Middle frontal gyrus (tissue), 1 donor: Measurements from ENCODE around the gene SOCS1.

Experiments
- DNase-seq: peaks from one replicate; pipeline ENCODE4 v3.0.0-alpha.2; 2015; ENCODE audit warnings: low spot score; ENCODE audit errors: extremely low spot score

SOCS1 gene

GRCh38 chr16:11285842-11286241, 29.8 kb upstream of the SOCS1 start:
- DNase-seq: no peak

- DNase-seq: no peak
These were observed 27.8 kb upstream of the SOCS1 start for GRCh38 chr16:11283820-11284248.

DNA sequence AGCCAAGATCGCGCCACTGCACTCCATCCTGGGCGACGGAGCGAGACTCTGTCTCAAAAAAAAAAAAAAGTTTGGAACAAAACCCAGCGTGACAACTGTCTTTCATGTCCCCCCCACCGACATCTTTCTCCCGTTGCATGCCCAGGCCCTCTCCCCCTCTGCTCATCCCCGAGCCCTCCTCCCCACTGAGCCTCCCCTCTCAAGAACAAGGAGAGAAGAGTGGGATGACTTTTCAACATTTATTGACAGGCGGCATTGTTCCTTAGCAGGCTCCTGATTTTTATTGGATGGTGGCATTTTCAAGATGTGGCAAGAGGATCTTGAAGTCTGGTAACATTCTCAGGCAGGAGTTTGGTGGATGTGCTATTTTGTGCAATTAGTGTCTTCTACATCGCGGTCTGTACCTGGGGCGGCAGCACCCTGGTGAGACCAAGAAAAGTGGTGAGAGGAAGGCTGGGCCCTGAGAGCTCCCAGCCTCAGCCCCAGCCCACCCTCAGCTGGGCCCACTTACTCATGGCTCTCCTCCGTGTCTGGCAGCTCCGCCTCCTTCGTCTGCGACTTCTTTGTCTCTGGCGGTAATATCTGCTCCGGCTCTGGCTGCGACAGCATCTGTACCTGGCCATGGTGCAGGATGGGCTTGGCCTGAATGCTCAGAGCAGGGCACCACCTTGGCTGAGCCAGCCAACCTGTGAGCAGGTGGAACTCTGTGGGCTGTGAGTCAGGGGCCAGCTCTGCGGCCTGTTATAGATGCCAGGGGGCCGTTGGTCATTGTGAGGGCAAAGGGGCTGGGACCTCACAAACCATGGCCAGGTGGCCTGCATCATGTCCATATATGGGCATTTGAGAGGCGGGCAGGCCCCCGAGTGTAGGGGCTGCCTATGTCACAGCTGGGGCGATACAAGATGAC, 24.9 kb upstream of the SOCS1 start, which contains the start of gene PRM1:
PRM1 (minus strand) TSS at position 715 of the 907 bp plus-strand sequence; CDS start at position 623, 92 bp downstream.
- DNase-seq: no peak

DNA sequence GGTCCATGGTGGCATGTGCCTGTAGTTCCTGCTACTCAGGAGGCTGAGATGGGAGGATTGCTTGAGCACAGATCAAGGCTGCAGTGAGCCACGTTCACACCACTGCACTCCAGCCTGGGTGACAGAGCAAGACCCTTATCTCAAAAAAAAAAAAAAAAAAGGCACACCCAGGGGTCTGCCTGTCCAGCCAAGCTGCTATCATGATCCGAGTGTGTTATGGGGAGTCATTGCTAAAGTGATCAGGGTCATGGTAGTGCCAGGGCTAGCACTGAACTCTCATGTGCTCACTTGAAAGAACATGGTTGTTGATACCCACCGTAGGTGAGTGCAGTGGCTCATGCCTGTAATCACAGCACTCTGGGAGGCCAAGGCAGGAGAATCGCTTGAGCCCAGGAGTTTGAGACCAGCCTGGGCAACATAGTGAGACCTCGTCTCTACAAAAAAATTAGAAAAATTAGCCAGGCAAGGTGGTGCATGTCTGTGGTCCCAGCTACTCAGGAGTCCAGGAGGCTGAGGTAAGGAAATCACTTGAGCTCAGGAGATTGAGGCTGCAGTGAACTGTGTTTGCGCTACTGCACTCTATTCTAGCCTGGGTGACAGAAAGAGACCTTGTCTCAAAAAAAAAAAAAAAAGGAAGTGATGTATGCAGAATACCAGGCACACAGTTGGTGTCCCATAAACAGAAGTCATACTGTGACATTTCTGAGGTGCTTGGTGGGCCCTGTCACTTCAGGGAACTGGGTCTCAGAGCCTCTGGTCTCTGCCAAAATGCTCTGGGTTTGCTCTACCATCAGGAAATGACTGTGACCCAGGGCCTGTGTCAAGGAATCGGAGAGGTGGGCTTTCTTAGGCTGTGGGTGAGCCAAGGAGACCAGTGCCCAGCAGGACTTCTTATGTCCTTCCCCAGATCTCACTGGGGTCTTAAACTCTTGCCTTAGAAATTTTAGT, 23.0 kb upstream of the SOCS1 start:
- no peak for DNase-seq

DNA sequence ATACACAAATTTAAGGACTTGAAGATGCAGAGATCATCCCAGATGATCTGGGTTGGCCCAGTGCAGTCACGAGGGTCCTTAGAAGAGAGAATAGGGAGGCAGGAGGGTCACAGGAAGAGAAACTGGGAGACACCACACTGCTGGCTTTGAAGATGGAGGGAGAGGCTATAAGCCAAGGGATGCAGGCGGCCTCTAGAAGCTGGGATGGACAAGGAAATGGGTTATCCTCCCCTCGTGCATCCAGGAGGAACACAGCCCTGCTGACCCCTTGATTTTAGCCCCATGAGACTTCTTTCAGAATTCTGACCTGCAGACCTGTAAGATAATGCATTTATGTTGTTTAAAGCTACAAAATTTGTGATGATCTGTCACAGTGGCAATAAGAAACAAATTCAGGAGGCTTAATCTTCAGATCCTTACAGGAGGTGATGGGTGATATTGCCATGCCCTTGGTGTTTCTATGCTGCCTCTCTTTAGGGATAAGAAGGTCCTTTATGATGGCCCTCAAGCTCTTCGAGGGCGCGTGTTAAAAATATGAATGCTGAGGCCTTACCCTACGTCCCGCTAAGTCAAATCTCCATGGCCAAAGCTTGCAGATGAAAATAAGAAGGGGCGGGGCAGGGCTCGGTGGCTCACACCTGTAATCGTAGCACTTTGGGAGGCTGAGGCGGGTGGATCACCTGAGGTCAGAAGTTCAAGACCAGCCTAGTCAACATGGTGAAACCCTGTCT, 21.8 kb upstream of the SOCS1 start:
- DNase-seq: no peak

DNA sequence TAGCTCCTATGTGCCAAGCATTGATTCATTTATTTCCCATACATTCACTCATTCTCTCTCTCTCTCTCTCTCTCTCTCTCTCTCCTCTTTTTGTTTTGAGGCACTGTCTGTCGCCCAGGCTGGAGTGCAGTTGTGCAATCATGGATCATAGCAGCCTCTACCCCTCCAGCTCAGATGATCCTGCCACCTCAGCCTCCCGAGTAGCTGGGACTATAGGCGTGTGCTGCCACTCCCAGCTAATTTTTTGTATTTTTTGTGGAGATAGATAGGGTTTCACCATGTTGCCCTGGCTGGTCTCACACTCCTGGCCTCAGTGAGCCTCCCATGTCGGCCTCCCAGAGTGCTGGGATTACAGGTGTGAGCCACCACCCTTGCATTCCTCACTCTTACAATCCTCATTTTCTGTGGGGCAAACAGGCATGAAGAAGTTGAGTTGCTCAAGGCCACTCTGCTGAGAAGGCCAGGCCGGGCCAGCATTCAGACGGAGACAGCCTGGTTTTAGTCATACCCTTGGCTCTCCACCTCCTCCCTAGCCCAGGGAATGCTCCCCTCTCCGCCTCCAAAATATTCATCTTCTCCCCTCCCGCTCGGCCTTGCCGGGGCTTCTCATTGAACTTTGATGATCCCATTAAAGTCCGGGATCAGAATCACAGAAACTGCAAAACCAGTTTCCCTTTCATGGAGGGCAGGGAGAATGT, 21.0 kb upstream of the SOCS1 start:
- DNase-seq: no peak

DNA sequence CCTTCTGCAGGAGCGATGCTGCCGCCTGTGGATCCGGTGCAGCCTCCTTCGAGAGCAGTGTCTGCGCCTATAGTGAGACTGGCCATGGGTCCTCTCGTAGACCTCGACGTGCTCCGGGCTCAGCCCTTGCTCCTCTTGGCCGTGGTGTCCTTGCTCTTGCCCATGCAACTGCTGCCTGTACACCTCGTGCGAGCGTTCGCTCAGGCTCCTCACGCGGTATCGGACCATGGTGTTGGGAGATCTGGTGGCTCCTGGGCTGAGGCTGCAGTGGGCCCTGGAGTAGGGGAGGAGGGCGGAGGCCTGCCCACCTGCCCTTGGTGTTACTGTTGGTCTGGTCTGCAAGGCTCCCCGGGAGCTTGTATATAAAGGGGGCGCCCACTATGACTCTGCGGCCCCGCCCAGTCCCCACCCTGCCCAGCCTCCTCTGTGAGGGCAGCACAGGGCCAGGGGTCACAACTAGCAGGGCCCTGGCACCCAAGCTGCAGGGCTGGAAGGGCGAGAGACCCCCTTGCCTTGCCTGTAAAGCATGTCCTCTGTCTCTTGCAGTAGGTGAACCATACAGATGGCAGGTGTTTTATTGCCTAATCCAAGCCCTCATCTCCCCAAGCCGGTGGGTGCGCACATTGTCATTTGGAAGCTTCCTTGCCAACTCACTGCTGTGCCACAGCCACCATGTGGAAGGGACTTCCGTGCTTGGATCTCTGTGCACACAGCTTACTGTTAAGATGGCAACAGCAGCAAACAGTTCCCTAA, 20.3 kb upstream of the SOCS1 start, which contains the start of gene PRM2:
PRM2 (minus strand) TSS at position 338 of the 753 bp plus-strand sequence; CDS start at position 228, 110 bp downstream.
- no peak for DNase-seq

DNA sequence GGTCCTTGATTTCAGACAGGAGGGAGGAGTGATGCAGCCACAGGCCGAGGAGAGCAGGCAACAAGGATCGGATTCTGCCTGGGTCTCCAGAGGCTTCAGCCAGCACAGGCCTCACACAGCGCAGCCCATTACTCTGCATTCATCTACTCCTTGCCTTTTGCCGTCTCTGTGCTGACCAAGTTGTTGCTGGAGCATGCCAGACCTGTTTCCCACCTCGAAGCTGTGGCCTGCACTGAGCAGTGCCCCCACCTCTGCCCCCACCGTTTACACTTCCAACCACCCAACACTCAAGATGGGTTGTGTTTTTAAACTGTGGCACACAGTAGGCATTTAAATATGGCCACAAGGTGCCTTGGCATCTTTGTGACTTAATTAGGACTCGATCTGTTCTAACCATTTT, 19.0 kb upstream of the SOCS1 start:
- no peak for DNase-seq

DNA sequence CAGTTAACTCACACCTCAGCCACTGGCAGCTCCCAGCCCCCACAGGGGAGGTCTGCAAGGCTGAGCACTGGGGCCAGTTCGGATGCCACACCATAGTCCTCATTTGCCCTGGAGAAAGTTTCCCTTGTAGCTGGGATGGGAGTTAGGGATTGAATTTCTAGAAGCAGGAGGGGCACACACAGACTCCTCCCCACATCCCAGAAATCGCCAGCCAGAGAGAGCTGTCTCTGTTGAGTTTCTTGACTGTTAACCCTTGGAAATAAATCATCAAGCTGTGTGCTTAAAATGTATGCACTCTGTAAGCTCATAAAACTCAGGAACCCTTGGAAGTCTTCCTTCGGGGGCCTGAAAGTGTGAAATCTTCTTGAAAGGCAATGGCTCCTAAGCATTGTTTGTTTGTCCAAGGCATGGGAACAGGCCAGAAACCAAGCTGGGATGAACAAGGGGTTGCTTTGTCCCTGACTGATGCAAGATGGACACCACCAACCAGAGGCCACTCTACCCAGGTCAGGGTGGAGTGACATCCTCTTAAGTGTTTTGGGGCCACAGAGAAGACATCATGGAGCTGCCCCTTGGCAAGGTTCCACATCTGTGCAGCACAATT, 17.8 kb upstream of the SOCS1 start:
- DNase-seq: no peak

GRCh38 chr16:11272921-11273720, 17.1 kb upstream of the SOCS1 start, which contains the start of gene PRM3:
Gene PRM3, minus strand, starts transcription at chr16:11273629. Its CDS starts 34 bp downstream, at chr16:11273595.
- DNase-seq: no peak

DNA sequence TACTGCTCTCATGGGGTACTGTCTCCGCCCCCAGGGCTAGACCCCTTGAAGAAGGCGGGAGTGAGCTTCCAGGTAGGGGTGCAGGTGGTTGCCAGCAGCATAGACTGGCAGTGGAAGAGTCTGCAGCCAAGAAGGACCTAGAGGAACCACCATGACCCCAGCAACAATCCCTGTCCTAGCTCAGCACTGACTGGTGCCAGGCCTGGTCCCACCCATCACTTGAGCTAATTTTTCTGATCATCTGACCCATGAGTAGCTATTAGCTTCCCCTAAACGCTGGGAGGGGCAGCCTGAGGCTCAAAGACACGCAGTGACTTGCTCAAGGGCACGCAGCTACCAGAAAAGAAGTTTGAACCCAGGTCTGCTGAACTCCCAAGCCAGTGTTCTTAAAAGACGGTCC, 16.5 kb upstream of the SOCS1 start:
- no peak for DNase-seq

GRCh38 chr16:11271610-11272009, 15.6 kb upstream of the SOCS1 start:
- no peak for DNase-seq

DNA sequence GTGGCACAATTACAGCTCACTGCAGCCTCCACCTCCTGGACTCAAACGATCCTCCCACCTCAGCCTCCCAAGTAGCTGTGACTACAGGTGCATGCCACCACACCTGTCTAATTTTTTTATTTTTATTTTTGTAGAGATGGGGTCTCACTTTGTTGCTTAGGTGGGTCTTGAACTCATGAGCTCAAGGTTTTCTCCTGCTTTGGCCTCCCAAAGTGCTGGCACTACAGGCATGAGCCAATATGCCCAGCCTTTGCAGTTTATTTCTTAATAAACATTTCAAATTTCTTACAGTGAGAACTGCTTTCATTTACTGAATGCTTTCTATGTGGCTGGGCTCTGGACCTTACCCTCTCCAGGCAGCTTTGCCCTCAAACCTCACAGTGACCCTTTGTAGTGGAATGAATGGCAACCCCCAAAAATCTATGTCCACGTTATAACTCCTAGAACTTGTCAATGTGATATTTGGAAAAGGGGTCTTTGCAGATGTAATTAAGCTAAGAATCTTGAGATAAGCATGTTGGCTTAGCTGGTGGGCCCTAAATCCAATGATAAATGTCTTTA, 14.7 kb upstream of the SOCS1 start:
- no peak for DNase-seq

DNA sequence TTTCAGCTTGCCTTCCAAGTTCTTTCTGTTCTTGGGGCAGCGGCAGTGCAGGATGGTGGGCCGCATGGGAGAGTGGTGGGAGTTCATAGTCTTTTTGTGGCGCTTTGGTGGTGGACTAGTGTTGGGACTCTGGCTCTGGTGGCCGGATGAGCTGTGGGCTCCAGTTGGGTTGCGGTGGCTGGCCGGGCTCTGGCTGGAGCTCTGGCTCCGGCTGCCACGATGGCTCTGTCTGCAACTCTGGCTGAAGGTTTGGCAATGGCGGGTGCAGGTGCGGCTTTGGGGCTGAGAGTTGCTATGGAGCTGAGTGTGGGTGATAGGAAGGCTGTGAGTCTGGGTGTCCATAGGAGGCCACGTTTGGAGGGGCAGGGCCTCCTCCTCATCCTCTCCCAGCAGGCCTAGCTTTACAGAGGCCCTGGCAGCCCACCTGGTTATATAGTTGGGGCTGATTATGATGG, 12.9 kb upstream of the SOCS1 start, which contains the start of gene TNP2:
TNP2 (minus strand) TSS at position 405 of the 455 bp plus-strand sequence; CDS start at position 342, 63 bp downstream.
- no peak for DNase-seq

DNA sequence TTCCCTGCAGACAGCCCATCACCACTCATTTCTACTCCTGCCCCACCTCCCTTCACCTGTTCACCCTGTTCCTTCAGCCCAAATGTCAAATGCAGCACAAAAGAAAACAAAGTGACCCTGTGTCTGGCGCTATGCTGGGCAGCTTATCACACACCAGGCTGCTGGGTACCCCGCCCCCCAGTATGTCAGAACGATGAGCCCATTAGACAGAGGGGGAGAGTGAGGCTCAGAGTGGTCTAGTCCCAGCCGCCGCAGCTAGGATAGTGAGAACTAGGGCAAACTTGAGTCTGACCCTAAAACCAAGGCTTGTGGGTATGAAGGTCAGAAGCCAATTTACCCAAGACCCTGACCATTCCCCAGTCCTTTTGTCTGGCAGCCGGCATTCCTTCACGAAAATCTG, 9.1 kb upstream of the SOCS1 start:
- DNase-seq: no peak

DNA sequence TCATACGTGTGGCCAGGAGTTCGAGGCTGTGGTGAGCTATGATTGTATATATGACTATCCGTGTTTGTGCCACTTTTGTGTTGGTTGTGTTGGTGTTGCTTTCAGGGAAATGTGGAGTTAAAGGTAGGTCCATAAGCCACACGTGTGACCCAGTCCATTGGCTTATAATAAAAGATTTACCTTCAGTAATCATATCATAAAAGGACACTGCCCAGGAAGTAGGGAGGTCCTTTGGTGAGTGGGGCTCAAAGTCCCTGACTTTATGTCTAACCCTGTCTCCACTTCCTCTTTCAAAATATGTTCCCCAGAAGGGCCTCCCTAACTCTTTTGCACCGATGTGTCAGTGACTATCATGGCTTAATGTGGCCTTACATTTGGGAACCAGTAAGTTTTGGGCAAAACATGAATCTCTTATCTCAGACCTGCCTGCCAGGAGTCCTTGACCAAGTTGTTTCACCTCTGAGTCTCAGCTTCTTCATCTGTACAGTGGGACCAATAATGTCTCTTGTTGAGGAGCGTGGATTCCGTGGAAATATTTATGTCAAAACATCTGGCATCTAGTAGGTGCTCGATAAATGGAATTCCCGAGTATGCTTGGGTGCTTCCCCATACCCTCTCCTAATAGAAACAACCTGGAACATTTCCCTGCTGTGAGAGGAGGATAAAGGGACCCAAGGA, 8.3 kb upstream of the SOCS1 start:
- no peak for DNase-seq

GRCh38 chr16:11263737-11264136, 7.7 kb upstream of the SOCS1 start:
- no peak for DNase-seq
